ENCODE results near the gene CACNB2.
"Not testable (repeated sequence)": the region's sequence is repeated elsewhere in the genome, so short reads cannot be mapped to it uniquely, and the experiment has no call there.

CACNB2 gene

DNA sequence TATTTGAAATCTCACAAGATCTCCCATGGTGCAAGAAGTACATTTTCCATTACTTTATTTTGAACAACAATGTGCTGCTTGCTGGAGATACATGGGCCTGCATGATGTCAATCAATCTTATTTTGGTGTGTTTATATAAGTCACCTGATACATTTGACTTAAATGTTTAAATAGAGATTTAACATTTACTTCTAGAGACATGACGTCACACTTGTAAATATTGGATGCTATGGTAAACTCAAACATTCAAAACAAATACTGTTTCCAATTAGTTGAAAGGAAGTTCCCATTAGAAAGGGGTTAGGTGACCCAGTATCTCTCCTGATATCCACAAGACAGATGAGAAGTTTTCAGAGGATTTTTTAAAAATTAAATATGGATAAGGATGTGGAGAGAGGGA is 296.7 kb downstream of the CACNB2 start:
- no peaks in the 10 kb centered on the region for H3K36me3 ChIP-seq
- no peaks in the 10 kb centered on the region for H3K9me3 ChIP-seq
- no peaks in the 10 kb centered on the region for H3K27me3 ChIP-seq
- no peak overlapping the region for H3K27ac ChIP-seq
- H3K4me3 ChIP-seq (ENCODE audit: low read depth in 1 of 2, low read length in 1 of 2): no peak overlapping the region
- H3K4me1 ChIP-seq (ENCODE audit: control insufficient read depth in 1 of 2, insufficient read depth in 1 of 2, low read depth in 1 of 2, low read length in 1 of 2): no peaks in the 10 kb centered on the region
- TF ChIP-seq, protein P1, sequence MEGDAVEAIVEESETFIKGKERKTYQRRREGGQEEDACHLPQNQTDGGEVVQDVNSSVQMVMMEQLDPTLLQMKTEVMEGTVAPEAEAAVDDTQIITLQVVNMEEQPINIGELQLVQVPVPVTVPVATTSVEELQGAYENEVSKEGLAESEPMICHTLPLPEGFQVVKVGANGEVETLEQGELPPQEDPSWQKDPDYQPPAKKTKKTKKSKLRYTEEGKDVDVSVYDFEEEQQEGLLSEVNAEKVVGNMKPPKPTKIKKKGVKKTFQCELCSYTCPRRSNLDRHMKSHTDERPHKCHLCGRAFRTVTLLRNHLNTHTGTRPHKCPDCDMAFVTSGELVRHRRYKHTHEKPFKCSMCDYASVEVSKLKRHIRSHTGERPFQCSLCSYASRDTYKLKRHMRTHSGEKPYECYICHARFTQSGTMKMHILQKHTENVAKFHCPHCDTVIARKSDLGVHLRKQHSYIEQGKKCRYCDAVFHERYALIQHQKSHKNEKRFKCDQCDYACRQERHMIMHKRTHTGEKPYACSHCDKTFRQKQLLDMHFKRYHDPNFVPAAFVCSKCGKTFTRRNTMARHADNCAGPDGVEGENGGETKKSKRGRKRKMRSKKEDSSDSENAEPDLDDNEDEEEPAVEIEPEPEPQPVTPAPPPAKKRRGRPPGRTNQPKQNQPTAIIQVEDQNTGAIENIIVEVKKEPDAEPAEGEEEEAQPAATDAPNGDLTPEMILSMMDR (IDR thresholded peaks at IDR 0.05): no peak

DNA sequence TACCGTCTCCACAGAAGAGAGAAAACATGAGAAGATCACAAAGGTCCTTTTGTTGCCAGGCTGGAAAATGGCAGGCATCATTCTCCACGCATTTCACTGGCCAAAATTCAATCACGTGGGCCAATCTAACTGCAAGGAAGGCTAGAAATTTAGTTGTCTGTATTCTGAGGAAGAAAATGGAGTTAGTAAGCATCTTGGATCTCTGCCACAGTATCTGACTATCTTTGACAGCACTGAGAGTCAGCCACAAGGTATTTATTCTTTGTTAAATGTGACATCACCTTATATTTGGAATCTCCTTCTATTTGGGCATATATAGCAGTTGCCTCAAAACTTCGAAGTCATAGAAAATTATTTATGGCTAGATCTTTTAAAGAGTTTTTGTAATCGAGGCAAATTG is 297.3 kb downstream of the CACNB2 start:
- Histone ChIP-seq H3K36me3 (no peaks in the 10 kb centered on the region), H3K27ac (no peak overlapping the region), H3K27me3 (no peaks in the 10 kb centered on the region), H3K9me3 (no peaks in the 10 kb centered on the region), H3K4me1 (ENCODE audit: control insufficient read depth in 1 of 2, insufficient read depth in 1 of 2, low read depth in 1 of 2, low read length in 1 of 2) (no peaks in the 10 kb centered on the region), H3K4me3 (ENCODE audit: low read depth in 1 of 2, low read length in 1 of 2) (no peak overlapping the region)
- TF ChIP-seq, protein P1 (IDR thresholded peaks at IDR 0.05): no peak

DNA sequence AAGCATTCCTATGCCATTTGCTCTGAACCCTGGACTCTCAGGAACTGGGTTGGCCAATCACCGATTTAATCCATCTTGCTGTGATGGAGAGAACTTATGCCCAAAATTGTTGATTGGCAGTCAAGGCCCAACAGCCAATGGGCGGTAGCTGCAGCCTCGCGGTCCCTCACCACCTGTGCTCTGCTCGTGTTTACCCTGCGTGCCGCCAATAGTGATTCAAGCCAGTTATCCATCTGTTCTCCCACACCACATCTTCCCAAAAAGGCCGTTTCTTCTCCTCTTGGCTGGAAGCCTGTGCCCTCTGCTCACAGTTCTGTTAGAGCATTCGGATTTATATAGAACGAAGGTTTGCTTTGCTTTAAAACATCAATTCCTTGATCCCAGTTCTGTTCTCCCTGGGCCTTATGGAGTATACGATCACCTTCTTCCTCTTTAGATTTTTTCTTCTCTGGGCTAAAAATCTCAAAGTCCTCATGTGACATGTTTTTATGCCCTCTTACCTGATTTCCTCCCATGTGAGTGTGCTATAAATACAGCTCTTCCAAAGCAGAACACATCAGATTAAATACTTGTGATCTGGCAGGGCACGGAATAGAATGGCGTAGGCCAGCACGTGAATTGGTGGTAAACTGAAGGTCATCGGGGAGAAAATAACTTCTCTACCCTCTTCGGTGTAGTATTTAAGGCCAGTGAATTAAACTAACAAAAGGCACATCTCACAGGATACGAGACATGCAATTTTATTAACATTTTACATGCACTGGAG is 298.3 kb downstream of the CACNB2 start:
- H3K36me3 ChIP-seq: no peaks in the 10 kb centered on the region
- H3K27ac ChIP-seq: no peak overlapping the region
- H3K4me1 ChIP-seq (ENCODE audit: control insufficient read depth in 1 of 2, insufficient read depth in 1 of 2, low read depth in 1 of 2, low read length in 1 of 2): no peaks in the 10 kb centered on the region
- TF ChIP-seq, protein P1 (IDR thresholded peaks at IDR 0.05): no peak
- H3K27me3 ChIP-seq: no peaks in the 10 kb centered on the region
- H3K4me3 ChIP-seq (ENCODE audit: low read depth in 1 of 2, low read length in 1 of 2): no peak overlapping the region
- H3K9me3 ChIP-seq: no peaks in the 10 kb centered on the region

DNA sequence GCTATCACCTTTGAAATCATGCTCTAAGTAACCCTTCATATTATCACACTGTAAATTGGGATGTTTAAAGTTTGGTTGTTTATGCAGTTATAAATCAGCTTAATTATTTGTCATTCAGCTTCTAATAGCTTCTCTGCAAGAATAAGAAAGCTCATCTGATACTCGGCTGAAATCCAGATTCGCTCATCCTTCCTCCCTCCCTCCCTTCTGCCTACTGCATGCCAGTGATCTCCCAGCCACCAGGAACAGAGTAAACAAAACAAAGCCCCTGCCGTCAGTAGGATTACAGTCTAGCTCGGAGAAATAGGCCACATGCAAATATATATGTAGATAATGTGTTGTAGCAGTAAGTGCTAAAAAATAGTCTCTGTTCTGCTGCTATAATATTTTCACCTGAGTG is 299.4 kb downstream of the CACNB2 start:
- Histone ChIP-seq H3K9me3 (no peaks in the 10 kb centered on the region), H3K4me1 (ENCODE audit: control insufficient read depth in 1 of 2, insufficient read depth in 1 of 2, low read depth in 1 of 2, low read length in 1 of 2) (no peaks in the 10 kb centered on the region), H3K4me3 (ENCODE audit: low read depth in 1 of 2, low read length in 1 of 2) (no peak overlapping the region), H3K27ac (no peak overlapping the region), H3K36me3 (no peaks in the 10 kb centered on the region), H3K27me3 (no peaks in the 10 kb centered on the region)
- TF ChIP-seq, protein P1 (IDR thresholded peaks at IDR 0.05): no peak

DNA sequence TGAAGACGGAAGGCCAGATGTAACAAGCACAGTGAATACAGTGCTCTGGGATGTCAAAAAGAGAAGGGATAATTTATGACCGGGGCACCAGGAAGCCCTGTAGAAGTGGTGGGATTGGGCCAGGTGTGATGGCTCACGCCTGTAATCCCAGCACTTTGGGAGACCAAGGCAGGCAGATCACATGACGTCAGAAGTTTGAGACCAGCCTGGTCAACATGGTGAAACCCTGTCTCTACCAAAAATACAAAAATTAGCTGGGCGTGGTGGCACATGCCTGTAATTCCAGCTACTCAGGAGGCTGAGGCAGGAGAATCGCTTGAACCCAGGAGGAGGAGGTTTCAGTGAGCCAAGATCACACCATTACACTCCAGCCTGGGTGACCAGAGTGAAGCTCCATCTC is 305.4 kb downstream of the CACNB2 start:
- H3K9me3 ChIP-seq; H3K27ac ChIP-seq; H3K4me1 ChIP-seq (ENCODE audit: control insufficient read depth in 1 of 2, insufficient read depth in 1 of 2, low read depth in 1 of 2, low read length in 1 of 2); H3K36me3 ChIP-seq; H3K4me3 ChIP-seq (ENCODE audit: low read depth in 1 of 2, low read length in 1 of 2); H3K27me3 ChIP-seq: not testable (repeated sequence)

DNA sequence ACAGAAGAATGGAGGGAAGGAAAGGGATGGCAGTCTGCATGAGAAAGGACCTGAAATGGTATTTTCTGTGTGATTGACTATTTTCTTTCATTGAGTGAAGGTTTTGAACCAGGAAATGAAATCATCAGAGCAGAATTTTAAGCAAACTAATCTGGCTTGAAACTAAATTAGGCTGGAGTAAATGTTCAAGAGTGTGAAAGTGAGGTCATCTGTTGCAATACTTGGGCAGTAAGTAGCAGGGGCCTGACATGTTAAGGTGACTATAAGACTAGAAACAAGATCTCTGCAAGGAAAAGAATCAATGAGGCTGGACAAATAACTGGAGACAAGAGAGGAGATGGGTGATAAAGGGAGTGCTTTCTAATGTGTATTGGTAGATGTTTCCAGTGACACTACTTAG is 306.0 kb downstream of the CACNB2 start:
- Histone ChIP-seq H3K4me3 (ENCODE audit: low read depth in 1 of 2, low read length in 1 of 2) (no peak overlapping the region), H3K27ac (no peak overlapping the region), H3K9me3 (no peaks in the 10 kb centered on the region), H3K27me3 (no peaks in the 10 kb centered on the region), H3K4me1 (ENCODE audit: control insufficient read depth in 1 of 2, insufficient read depth in 1 of 2, low read depth in 1 of 2, low read length in 1 of 2) (no peaks in the 10 kb centered on the region), H3K36me3 (no peaks in the 10 kb centered on the region)
- TF ChIP-seq, protein P1 (IDR thresholded peaks at IDR 0.05): no peak
